OCI-M2 (cell line): ENCODE data around the gene CHD2.

Source experiments
- DNase-seq: peaks from one replicate; lab custom pipeline; 2025; ENCODE audit not compliant: unreplicated experiment; lab: John Stamatoyannopoulos, UW

Gene CHD2

GRCh38 chr15:92928225-92928750, 28.2 kb downstream of the CHD2 start:
- no peak for DNase-seq

DNA sequence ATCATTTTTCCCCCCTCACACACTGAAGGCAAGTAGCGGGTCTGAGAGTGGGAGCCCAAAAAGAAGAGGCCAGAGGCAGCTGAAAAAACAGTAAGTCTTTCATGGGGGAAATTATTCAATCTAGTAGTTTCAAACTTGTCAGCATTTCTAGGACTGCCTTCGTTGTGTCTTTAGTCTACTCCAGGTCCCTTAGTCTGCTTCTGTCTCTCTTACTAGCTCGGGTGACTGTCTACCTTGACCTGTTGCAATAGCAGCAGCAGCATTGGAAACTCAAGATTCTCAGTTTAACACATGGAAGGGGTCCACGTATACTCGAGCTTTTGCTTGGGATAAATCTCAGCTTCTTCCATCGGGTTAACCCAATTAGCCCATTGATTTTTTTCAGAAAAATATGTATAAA, 28.9 kb downstream of the CHD2 start:
- DNase-seq: no peak

- no peak for DNase-seq
Measured at GRCh38 chr15:92930054-92930621, 30.0 kb downstream of the CHD2 start.

GRCh38 chr15:92930776-92931175, 30.7 kb downstream of the CHD2 start:
- DNase-seq: no peak

- no peak for DNase-seq
Measured at GRCh38 chr15:92932946-92933649, 33.0 kb downstream of the CHD2 start.

DNA sequence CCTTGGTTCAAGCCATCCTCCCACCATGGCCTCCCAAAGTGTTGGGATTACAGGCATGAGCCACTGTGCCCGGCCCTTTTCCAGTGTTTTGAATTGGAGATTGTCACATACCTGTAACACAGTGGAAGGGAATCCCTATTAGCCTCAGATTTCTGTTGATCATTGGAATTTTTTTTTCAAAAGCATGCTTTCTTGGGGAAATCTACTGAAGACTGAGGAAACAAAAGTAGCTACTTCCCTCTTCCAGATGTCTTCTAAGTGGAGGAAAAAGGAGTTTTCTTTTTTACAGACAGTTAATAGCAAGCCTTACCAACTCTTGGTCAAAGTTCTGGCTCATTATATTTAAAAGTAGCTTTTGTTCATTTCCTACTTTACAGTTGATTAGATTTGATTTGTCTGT, 33.7 kb downstream of the CHD2 start:
- no peak for DNase-seq

DNA sequence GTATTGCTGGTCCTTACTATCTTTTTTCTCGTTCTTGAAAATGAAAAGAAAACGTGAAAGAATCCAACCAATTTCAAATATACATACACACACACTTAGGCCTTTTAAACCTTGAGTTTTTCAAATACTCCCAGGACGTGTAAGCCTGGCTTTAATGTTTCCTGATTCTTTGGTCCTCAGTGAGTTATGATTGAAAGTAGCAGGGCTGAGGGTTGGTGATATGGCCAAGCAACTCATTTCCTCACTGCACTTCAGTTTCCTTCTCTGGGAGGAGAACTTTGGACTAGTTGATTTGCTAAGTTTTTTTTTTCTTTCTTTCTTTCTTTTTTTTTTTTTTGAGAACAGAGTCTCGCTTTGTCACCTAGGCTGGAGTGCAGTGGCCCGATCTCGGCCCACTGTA, 34.6 kb downstream of the CHD2 start:
- no peak for DNase-seq

- DNase-seq: no peak
Measured at GRCh38 chr15:92936138-92936537, 36.0 kb downstream of the CHD2 start.

DNA sequence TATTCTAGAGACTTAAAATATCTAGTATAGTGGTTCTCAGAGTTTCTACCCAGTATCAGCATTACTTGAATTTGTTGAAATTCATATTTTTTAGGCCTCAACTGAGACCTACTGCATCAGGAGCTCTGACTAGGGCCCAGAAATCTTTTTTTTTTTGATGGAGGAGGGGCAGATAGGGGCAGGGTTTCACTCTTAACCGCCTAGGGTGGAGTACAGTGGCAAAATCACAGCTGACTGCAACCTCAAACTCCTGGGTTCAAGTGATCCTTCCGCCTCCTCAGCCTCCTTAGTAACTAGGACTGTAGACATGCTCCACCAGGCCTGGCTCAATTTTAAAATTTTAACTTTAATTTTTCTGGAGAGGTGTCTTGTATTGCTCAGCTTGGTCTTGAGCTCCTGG, 36.6 kb downstream of the CHD2 start:
- no peak for DNase-seq

GRCh38 chr15:92937901-92938300, 37.8 kb downstream of the CHD2 start:
- DNase-seq: no peak

GRCh38 chr15:92938387-92938786, 38.3 kb downstream of the CHD2 start:
- no peak for DNase-seq

GRCh38 chr15:92941668-92942067, 41.5 kb downstream of the CHD2 start:
- no peak for DNase-seq

- no peak for DNase-seq
Measured at GRCh38 chr15:92942706-92943105, 42.6 kb downstream of the CHD2 start.

DNA sequence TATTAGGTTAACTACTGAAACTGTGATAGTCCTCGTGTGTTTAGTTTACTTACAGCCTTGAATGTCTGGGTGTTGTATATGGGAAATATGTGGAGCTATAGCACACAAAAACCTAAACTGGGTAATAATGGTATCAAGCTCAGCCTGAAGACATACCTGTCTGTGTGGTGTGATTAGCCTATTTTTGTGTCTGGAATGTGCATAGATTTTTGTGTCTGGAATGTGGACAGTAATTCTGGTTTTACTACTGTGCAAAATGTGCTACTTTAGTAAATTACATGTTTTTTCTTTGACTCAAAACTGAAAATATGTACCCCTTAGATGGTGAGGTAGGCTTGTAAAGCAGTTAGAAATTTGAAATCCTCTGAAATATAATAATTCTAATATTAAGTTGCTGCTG, 43.5 kb downstream of the CHD2 start:
- DNase-seq: no peak

- DNase-seq: no peak
Measured at GRCh38 chr15:92944946-92945521, 44.9 kb downstream of the CHD2 start.

DNA sequence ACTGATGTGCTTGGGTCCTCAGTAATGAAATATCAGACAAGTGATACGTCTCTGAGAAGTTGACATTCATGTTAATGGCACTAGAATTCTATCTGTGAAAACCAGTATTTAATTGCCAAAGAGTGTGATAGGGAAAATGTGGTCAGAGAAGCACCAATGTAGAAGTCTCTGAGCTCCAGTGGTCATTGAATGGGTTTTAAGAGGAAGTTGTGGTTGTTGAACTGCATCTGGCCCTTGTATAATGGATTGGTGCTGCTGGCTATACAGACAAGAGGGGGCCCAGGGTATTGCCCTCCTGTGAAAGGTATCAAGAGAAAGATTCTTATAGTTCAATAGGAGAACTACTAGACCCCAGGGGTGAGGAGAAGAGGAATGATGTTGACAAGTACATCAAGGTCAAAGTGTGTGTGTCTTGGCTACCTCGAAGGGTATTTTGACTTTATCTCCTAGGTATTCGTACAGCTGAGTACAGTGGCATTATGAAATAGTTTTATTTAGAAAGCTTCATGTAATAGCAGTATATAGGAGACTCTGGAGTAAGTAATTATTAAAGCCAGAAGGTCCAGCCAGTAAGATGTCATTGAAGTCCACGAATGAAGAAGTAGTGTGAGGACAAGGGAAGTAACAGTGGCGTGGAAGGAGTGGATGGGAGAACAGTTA, 47.1 kb downstream of the CHD2 start:
- DNase-seq: no peak

GRCh38 chr15:92949604-92950249, 49.6 kb downstream of the CHD2 start:
- no peak for DNase-seq

- no peak for DNase-seq
Measured at GRCh38 chr15:92951800-92952457, 51.8 kb downstream of the CHD2 start.

GRCh38 chr15:92952458-92952850, 52.3 kb downstream of the CHD2 start:
- no peak for DNase-seq

- DNase-seq: no peak
Measured at GRCh38 chr15:92953566-92953965, 53.4 kb downstream of the CHD2 start.

GRCh38 chr15:92954002-92954401, 53.9 kb downstream of the CHD2 start:
- no peak for DNase-seq
